Esophagus muscularis mucosa (tissue), 3 donors: Measurements from ENCODE around the gene ADAMTS7.
"Not testable (repeated sequence)": the region's sequence is repeated elsewhere in the genome, so short reads cannot be mapped to it uniquely, and the experiment has no call there.

Experiments used
- CTCF ChIP-seq, 3 experiments: fragments of 200-600 bp in 2 of 3; fragments of 450-650 bp in 1 of 3; sonication (generic) in 2 of 3; IDR thresholded peaks; one replicate each; pipeline ENCODE4 v1.5.1; 2017 to 2019; ENCODE audit warnings: antibody characterized with exemption in 3 of 3, mild to moderate bottlenecking in 2 of 3, moderate library complexity in 1 of 3
- POLR2A ChIP-seq: fragments of 450-650 bp; IDR thresholded peaks from one replicate; pipeline ENCODE4 v1.6.1; 2017; ENCODE audit warnings: antibody characterized with exemption, moderate library complexity, mild to moderate bottlenecking, low read depth

GRCh38 chr15:78798355-78798754 lies 12.9 kb downstream of the ADAMTS7 start:
- not testable (repeated sequence) for TF ChIP-seq CTCF (IDR thresholded peaks at IDR 0.05); POLR2A
